Raji (cell line): ENCODE measurements around the gene KLHL36.

Experiments used
- POLR2A ChIP-seq: IDR thresholded peaks from 2 replicates; pipeline ENCODE4 v1.6.1; 2011; ENCODE audit warnings: low read depth, low read length, control low read depth; ENCODE audit not compliant: insufficient read depth

KLHL36 gene

GRCh38 chr16:84630446-84631152 lies 17.7 kb upstream of the KLHL36 start:
- no peak for TF ChIP-seq POLR2A

GRCh38 chr16:84631153-84631466 lies 17.2 kb upstream of the KLHL36 start:
- no peak for TF ChIP-seq POLR2A

- TF ChIP-seq POLR2A = no peak
Measured at GRCh38 chr16:84631886-84632285, 16.4 kb upstream of the KLHL36 start.

- TF ChIP-seq POLR2A = no peak
Measured at GRCh38 chr16:84633622-84634021, 14.7 kb upstream of the KLHL36 start.

GRCh38 chr16:84635702-84636101 lies 12.6 kb upstream of the KLHL36 start:
- TF ChIP-seq POLR2A = no peak

- TF ChIP-seq POLR2A = no peak
Measured at GRCh38 chr16:84637709-84638108, 10.6 kb upstream of the KLHL36 start.

- TF ChIP-seq POLR2A = no peak
Measured at GRCh38 chr16:84638231-84638806, 10.0 kb upstream of the KLHL36 start.

- TF ChIP-seq POLR2A = no peak
Measured at GRCh38 chr16:84640145-84640544, 8.2 kb upstream of the KLHL36 start.

GRCh38 chr16:84641643-84642358 lies 6.5 kb upstream of the KLHL36 start:
- TF ChIP-seq POLR2A = no peak

- no peak for TF ChIP-seq POLR2A
Measured at GRCh38 chr16:84643180-84643583, 5.1 kb upstream of the KLHL36 start.

GRCh38 chr16:84643674-84644073 lies 4.6 kb upstream of the KLHL36 start:
- no peak for TF ChIP-seq POLR2A

- TF ChIP-seq POLR2A = no peak
Measured at GRCh38 chr16:84648595-84649510, 542 bp downstream of the KLHL36 start.

- no peak for TF ChIP-seq POLR2A
Measured at GRCh38 chr16:84649511-84649861, 1.2 kb downstream of the KLHL36 start.

GRCh38 chr16:84650062-84650991 lies 2.0 kb downstream of the KLHL36 start:
- no peak for TF ChIP-seq POLR2A
